Psoas muscle (tissue), 8 donors: ENCODE results near the gene DAB2IP. TPM values are rescaled to one million over a fixed set of nuclear protein-coding genes. Genes with fewer than 3 reads are reported as not detected.
A peak's percentile ranks its signal among the peaks of the same experiment; 100 is the strongest.

ENCODE experiments used
- ATAC-seq, 4 donors: fragments of 200-7000 bp; cut with Tn5 transposase; one replicate each; pipeline ENCODE4 v1.9.1; 2020; ENCODE audit warnings: moderate library complexity in 3 of 4, mild to moderate bottlenecking in 2 of 4
- DNase-seq, 2 donors: peaks; one replicate each; pipeline ENCODE4 v3.0.0-alpha.2; 2020
- H3K27ac ChIP-seq: fragments of 200-600 bp; one replicate; pipeline ENCODE4 v1.8.0; 2022
- H3K27me3 ChIP-seq, 3 donors: fragments of 200-600 bp in 1 of 3; one replicate each; pipeline versions ENCODE4 v1.6.1 to v1.8.0; 2013 to 2022; ENCODE audit warnings: low read length in 2 of 3, mild to moderate bottlenecking in 2 of 3, moderate library complexity in 1 of 3; ENCODE audit not compliant: insufficient read depth in 3 of 3
- H3K36me3 ChIP-seq, 2 donors: fragments of 200-600 bp in 1 of 2; one replicate each; pipeline versions ENCODE4 v1.6.1 to v1.8.0; 2013 to 2022; ENCODE audit warnings: low read depth in 1 of 2, mild to moderate bottlenecking in 1 of 2, moderate library complexity in 1 of 2; ENCODE audit not compliant: insufficient read depth in 1 of 2
- H3K4me1 ChIP-seq: fragments of 200-600 bp; one replicate; pipeline ENCODE4 v1.8.0; 2022
- H3K4me3 ChIP-seq: fragments of 200-600 bp; one replicate; pipeline ENCODE4 v1.8.0; 2022; ENCODE audit warnings: mild to moderate bottlenecking
- H3K9me3 ChIP-seq: fragments of 200-600 bp; one replicate; pipeline ENCODE4 v1.8.0; 2022
- CTCF ChIP-seq: fragments of 200-600 bp; IDR thresholded peaks from one replicate; pipeline ENCODE4 v1.8.0; 2022; ENCODE audit warnings: antibody characterized with exemption
- whole genome bisulfite sequencing, 3 donors: extraction: QIAGEN DNeasy Blood & Tissue Kit; methylation state at CpG; one replicate each; pipeline versions ENCODE4 v1.1.6 to v1.1.7; 2013; 5-methylcytosine and 5-hydroxymethylcytosine counted together
- intact Hi-C, 2 donors: fragments of 100-400 bp; cut with DNase I; formaldehyde crosslinking; loops; one replicate each; pipeline versions ENCODE4 v1.11.0 to v1.14.2; 2022
- long read RNA-seq, 2 donors: library from polyadenylated mRNA; unstranded; transcript quantifications; one replicate each; pipeline ENCODE4 v2.0.0, GENCODE V29; 2021
- polyA plus RNA-seq, 3 donors: library from polyadenylated mRNA; stranded (reverse); fragments of 200-250 nt; gene quantifications; one replicate each; pipeline ENCODE4 v1.2.3, GENCODE V29; 2013
- total RNA-seq, 4 donors: library from RNA; stranded (reverse); fragmentation: NEBNext Ultra II Directional in 2 of 4; extraction: Animal tissue kit (Norgen Biotek cat#: 25700) in 2 of 4; gene quantifications; one replicate each; pipeline versions ENCODE4 v1.2.1 to v1.2.4, GENCODE V29; 2021 to 2023
- donor health status: healthy with polysubstance abuse.
- donor health status: DM: no; HTN: no; CAD: no; lungs with moderate emphysema.
- donor health status: Bipolar disorder and iron deficiency.
- donor health status: healthy.
- donor health status: DM: yes; HTN: yes; CAD: no.
- donor health status: DM: no; HTN: no; CAD: no.
- donor health status: DM: no; HTN: no; CAD: no.
- donor health status: DM: yes; HTN: yes; CAD: no.

DAB2IP gene
- total RNA-seq: 10 to 100 TPM; 33.4 to 66.2 (median 50.7) TPM
- polyA plus RNA-seq: 10 to 100 TPM; 14.1 to 18.7 (median 14.4) TPM
- long read RNA-seq, donor 1, partial matches to known transcripts: 7 of 31 reads
- long read RNA-seq, donor 1, other reads (novel, unspliced or antisense): 24 of 31 reads
- long read RNA-seq, donor 2, partial matches to known transcripts: 63 of 67 reads
- long read RNA-seq, donor 2, other reads (novel, unspliced or antisense): 4 of 67 reads

- H3K4me1 ChIP-seq: peaks cover 59% of the 10 kb centered on the region
- WGBS, 3 donors: 1 to 2% (median 1%) methylated on average over 62 to 79 of the region's 79 CpGs
- H3K27ac ChIP-seq: peak within 1 kb of the TSS; percentile 63
- intact Hi-C loops: loop anchor here in 1 of 2 donors (2.0 kb wide), 1 partner anchor 17 kb away; no protein-coding TSS in a partner anchor
- H3K27me3 ChIP-seq: no peaks in the 10 kb centered on the region
- TF ChIP-seq CTCF: no peak
- ATAC-seq (peak; percentile 68 to 85 (median 71)), DNase-seq (peak; percentile 62 to 77)
- H3K4me3 ChIP-seq: peak within 1 kb of the TSS; percentile 73
- H3K9me3 ChIP-seq: no peaks in the 10 kb centered on the region
- H3K36me3 ChIP-seq: no peaks in the 10 kb centered on the region
Observed at GRCh38 chr9:121651295-121652020, at the start of gene DAB2IP. Gene DAB2IP, plus strand, starts transcription at chr9:121651634. Its CDS starts 142 bp downstream, at chr9:121651776.

- no peaks in the 10 kb centered on the region for H3K9me3 ChIP-seq
- peaks cover 66% of the 10 kb centered on the region for H3K4me1 ChIP-seq
- DNase-seq: peak in 1 of 2 donors; percentile 38
- TF ChIP-seq CTCF: no peak
- peak overlapping the region; percentile 91 for H3K27ac ChIP-seq
- no peak overlapping the region for H3K4me3 ChIP-seq
- intact Hi-C loops: no loop called here
- ATAC-seq: no peak
- no peaks in the 10 kb centered on the region for H3K27me3 ChIP-seq
- H3K36me3 ChIP-seq: no peaks in the 10 kb centered on the region
- WGBS, 3 donors: 90 to 96% (median 92%) methylated on average over 7 of the region's 7 CpGs
Observed at GRCh38 chr9:121603028-121603427, 48.4 kb upstream of the DAB2IP start.

- H3K4me1 ChIP-seq: peaks cover 78% of the 10 kb centered on the region
- WGBS, 3 donors: 15 to 29% (median 17%) methylated on average over 4 of the region's 4 CpGs
- peak in 3 of 4 donors; percentile 22 to 41 (median 22) for ATAC-seq
- TF ChIP-seq CTCF: no peak
- intact Hi-C loops: no loop called here
- peak in 1 of 2 donors; percentile 58 for DNase-seq
- peak overlapping the region; percentile 91 for H3K27ac ChIP-seq
- H3K9me3 ChIP-seq: no peaks in the 10 kb centered on the region
- H3K36me3 ChIP-seq: no peaks in the 10 kb centered on the region
- no peaks in the 10 kb centered on the region for H3K27me3 ChIP-seq
- H3K4me3 ChIP-seq: no peak overlapping the region
Observed at GRCh38 chr9:121604242-121604641, 47.2 kb upstream of the DAB2IP start.

- H3K9me3 ChIP-seq: no peaks in the 10 kb centered on the region
- intact Hi-C loops: no loop called here
- 43 to 54% (median 47%) methylated on average over 8 of the region's 8 CpGs for WGBS, 3 donors
- H3K27ac ChIP-seq: peak overlapping the region; percentile 91
- no peak for TF ChIP-seq CTCF
- peaks cover 82% of the 10 kb centered on the region for H3K4me1 ChIP-seq
- H3K27me3 ChIP-seq: no peaks in the 10 kb centered on the region
- no peaks in the 10 kb centered on the region for H3K36me3 ChIP-seq
- DNase-seq (peak in 1 of 2 donors; percentile 17), ATAC-seq (no peak)
- H3K4me3 ChIP-seq: no peak overlapping the region
Observed at GRCh38 chr9:121604654-121605053, 46.8 kb upstream of the DAB2IP start.
